ENCODE results near the gene PER2. TPM values are rescaled to one million over a fixed set of nuclear protein-coding genes. Genes with fewer than 3 reads are reported as not detected.
"Not testable (repeated sequence)": the region's sequence is repeated elsewhere in the genome, so short reads cannot be mapped to it uniquely, and the experiment has no call there.

The PER2 gene
- total RNA-seq, 1 donor from 2014 or later: 5.3 TPM

- FAIRE-seq: no peak
Observed at GRCh38 chr2:238290091-238290509, 1.7 kb upstream of the PER2 start.

DNA sequence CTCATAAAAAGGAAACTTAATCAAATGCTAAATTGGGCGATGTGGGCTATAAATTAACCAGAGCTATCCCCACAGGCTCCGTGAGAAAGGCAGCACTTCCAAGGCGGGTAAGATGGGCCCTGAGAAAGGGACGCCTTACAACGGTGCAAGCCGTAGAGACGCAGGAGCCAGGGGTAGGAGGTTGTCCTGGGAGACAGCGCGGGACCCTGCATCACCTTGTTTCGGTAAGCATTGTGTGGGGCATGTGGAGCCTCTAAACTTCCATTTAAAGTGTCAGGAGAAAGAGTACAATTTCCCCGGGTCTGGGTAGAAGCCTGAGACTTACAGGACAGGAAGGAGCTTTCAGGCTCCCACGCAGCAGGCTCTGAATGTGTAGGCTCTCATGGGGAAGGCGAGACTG lies 1.2 kb upstream of the PER2 start:
- FAIRE-seq (no peak), DNase-seq (ENCODE audit: low spot score in 2 of 2) (no peak)

More at GRCh38 chr2:238290091-238290509, 1.7 kb upstream of the PER2 start:
- peak; percentile 48 to 50 for DNase-seq (ENCODE audit: low spot score in 2 of 2)

DNA sequence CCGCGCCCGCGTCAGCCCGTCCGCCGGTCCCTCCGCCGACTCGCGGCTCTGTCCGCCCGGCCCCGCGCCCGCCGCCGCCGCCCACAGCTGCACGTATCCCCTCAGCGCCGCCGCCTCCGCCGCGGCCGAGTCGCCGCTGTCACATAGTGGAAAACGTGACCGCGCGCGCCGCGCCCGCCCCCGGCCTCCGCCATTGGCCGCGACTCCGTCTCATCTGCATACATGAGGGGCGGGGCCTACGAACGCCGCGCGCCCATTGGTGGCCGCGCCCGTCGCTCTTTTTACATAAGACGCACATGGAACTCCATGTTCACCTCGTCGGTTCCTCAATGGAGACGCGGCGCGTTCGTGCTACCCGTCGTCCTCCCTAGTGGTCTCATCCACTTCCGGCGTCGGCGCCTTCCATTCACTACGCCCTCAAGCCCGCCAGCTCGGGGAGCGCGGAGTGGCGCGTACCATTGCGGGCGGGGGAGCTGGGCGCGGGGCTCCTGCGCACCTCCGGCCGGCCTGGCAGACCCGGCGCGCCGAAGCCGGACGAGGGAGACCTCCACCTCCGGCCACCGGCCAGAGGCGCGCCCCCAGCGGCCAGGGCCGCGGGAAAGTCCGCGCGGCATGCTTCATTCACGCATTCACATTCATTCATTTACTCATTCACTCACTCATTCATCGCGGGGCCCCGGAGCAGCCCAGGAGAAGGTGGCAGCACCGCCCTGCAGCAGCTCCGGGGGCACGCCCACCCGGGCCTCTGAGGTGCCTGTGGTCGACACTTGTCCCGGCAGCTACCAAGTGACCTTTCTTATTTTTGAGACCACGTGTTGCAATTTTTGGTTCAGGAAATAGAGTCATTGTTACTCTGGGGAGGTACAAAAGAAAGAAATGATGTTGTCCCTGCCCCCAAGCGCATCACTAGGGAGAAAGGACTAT lies 502 bp upstream of the PER2 start:
- peak; percentile 95 to 98 for DNase-seq (ENCODE audit: low spot score in 2 of 2)
- no peak for FAIRE-seq

GRCh38 chr2:238286987-238287736 lies 1.2 kb downstream of the PER2 start:
- no peak for FAIRE-seq

DNA sequence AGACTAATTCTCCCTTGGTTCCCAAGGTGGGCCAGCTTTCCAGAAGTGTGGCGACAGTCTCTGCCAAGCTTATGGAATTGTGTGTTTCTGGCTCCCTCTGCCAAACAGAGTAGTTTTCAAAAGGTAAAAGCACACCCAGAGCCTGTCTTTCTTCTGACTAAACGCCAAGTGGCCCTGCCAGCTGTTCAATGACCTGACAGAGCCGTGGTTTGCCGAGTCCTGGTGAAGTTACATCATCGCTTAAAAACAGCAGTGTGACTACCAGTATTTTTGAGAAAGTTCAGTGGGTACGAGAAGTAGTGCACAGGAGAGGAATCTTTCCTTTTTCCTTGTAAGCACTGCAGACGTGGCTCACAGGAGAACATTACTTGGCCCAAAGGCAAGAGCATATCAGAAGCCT lies 1.9 kb downstream of the PER2 start:
- DNase-seq (ENCODE audit: low spot score in 2 of 2) (no peak), FAIRE-seq (no peak)

More at GRCh38 chr2:238286987-238287736, 1.2 kb downstream of the PER2 start:
- no peak for DNase-seq (ENCODE audit: low spot score in 2 of 2)

GRCh38 chr2:238286095-238286494 lies 2.3 kb downstream of the PER2 start:
- no peak for FAIRE-seq
- no peak for DNase-seq (ENCODE audit: low spot score in 2 of 2)

GRCh38 chr2:238285653-238286082 lies 2.7 kb downstream of the PER2 start:
- FAIRE-seq (no peak), DNase-seq (ENCODE audit: low spot score in 2 of 2) (no peak)

DNA sequence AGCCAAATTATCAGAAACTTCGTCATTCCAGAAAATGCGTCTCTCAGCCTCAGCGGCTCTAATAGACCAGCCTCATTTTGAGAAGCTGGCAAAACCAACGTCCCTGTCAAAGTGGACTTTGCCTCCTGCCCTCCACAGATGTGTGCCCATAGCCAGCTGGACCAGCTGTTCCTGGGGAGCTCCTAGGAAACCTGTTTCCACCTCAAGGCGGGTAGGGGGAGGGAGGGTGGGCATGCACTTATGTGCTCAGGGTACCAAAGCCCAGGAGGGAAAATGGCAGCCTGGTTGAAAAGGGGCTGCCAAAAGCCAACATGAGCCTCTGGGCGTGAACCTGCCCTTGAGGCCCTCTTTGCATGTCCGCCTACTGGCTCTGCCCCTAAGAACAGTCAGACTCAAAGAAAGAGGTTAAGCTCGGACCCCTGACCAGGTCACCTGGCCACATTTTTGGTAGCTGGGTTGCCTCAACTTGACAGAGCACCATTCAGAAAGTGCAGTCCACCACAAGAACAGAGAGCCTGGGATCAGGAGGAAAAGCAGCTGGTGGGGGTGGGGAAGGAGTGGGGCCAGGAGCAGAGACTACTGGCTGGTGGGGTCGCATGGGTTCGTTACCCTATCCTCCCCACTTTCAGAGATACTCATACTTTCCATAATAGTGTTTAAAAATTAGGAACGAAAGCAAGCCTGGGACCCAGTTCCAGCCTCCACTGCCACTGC lies 3.5 kb downstream of the PER2 start:
- DNase-seq (ENCODE audit: low spot score in 2 of 2) (no peak), FAIRE-seq (no peak)

- DNase-seq (ENCODE audit: low spot score in 2 of 2) (no peak), FAIRE-seq (no peak)
Observed at GRCh38 chr2:238282861-238283738, 5.3 kb downstream of the PER2 start.

DNA sequence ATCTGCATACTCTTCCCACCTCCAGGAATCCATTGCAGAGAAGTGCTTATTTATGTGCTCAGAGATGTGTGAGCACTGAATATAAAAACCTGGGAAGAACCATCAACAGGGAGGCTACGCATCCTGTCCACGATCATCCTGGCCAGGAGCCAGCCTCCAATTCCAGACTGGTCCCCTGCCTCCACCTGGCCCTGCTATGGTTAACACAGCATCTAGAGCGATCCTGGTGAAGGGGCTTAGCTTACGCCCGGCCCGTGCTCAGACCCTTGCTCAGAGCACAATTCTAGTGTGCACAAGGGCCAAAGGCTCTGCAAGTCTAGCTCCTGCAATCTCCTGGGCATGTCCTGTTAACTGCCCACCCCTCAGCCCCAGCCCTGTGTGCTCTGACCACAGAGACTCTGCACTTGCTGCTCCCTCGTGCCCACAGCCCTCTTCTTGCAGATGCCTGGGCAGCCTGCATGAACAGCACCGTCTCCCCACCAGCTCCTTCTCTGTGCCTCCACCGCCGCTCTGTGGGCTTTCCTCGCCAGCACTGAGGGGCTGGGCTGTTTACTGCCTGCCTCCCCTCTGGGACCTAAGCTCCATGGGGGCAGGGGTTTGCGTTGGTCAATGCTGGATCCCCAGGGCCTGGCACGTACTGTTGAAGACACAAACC lies 6.5 kb downstream of the PER2 start:
- DNase-seq (ENCODE audit: low spot score in 2 of 2) (no peak), FAIRE-seq (no peak)

DNA sequence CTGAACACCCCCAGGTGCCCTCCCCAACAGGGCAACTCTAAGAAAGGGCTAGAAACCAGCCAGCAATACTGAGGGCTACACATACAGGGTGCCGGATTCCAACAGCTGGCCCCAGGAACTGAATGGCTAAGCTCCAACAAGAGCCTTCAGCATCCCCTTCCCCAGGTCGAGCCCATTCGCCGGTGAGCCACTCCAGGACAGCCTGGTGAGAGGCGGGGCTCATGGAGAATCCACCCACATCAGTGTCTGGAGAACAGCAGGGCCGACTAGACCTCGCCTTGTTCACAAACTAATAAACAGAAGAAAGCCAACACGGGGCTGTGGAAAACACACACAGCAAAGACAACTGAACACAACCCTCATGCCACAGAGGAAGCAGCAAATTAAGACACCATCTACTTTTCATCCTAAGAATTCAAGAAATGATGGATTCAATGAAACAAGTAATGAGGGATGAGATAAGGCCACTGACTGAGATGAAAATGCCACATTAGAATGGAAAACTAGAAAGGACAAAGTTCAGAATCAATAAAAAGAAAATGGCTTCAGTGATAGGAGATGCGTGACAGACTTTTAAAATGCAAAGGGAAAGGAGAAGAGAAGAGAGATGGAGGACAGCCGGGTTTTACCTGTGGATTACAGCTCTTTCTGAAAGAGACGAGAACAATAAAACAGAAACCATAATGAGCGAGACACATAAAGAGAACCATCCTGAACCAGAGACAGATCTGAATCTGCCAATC lies 8.2 kb downstream of the PER2 start:
- no peak for FAIRE-seq
- DNase-seq (ENCODE audit: low spot score in 2 of 2): no peak

DNA sequence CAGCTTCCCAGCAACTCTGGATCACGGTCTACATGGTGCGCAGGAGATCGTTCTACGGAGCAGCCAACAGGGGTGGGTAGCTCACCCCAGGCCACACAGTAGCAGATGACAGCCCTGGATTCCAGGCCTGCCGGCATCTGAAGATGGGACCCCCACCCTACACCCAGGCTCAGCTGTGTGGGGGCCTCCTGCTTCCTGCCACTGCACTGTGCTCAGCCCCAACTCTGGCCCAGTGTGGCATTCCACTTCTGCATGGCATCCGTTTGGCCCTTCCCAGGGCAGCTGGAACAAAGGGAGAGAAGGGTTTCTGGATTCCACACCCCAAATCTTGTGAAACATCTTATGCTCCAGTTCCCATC lies 9.1 kb downstream of the PER2 start:
- FAIRE-seq (no peak), DNase-seq (ENCODE audit: low spot score in 2 of 2) (no peak)

GRCh38 chr2:238278626-238279323 lies 9.6 kb downstream of the PER2 start:
- FAIRE-seq: no peak
- no peak for DNase-seq (ENCODE audit: low spot score in 2 of 2)

GRCh38 chr2:238277695-238278094 lies 10.7 kb downstream of the PER2 start:
- no peak for FAIRE-seq
- DNase-seq (ENCODE audit: low spot score in 2 of 2): no peak

GRCh38 chr2:238274152-238274865 lies 14.1 kb downstream of the PER2 start:
- DNase-seq (ENCODE audit: low spot score in 2 of 2) (no peak), FAIRE-seq (no peak)

- not testable (repeated sequence) for FAIRE-seq
Observed at GRCh38 chr2:238273433-238273832, 15.0 kb downstream of the PER2 start.

GRCh38 chr2:238272156-238272555 lies 16.3 kb downstream of the PER2 start:
- no peak for FAIRE-seq
- DNase-seq (ENCODE audit: low spot score in 2 of 2): no peak

More at GRCh38 chr2:238273433-238273832, 15.0 kb downstream of the PER2 start:
- DNase-seq (ENCODE audit: low spot score in 2 of 2): not testable (repeated sequence)
